HUES6 (cell line): ENCODE measurements around the gene SESN3.
"Not testable (repeated sequence)": the region's sequence is repeated elsewhere in the genome, so short reads cannot be mapped to it uniquely, and the experiment has no call there.

Source experiments
- H3K27ac ChIP-seq: 2 replicates; pipeline ENCODE4 v1.7.0; 2013; ENCODE audit warnings: low read depth, mild to moderate bottlenecking, low read length, inconsistent platforms
- H3K27me3 ChIP-seq: 2 replicates; pipeline ENCODE4 v1.6.1; 2013; ENCODE audit warnings: low read length; ENCODE audit not compliant: control insufficient read depth, insufficient read depth
- H3K36me3 ChIP-seq: 2 replicates; pipeline ENCODE4 v1.6.1; 2013; ENCODE audit warnings: low read length; ENCODE audit not compliant: control insufficient read depth, insufficient read depth
- H3K4me1 ChIP-seq: 2 replicates; pipeline ENCODE4 v1.6.1; 2013; ENCODE audit warnings: low read length; ENCODE audit not compliant: control insufficient read depth, insufficient read depth
- H3K4me3 ChIP-seq: 2 replicates; pipeline ENCODE4 v1.5.1; 2013; ENCODE audit warnings: low read depth, low read length
- H3K9ac ChIP-seq: one replicate; pipeline ENCODE4 v1.6.1; 2013; ENCODE audit warnings: mild to moderate bottlenecking, low read length
- H3K9me3 ChIP-seq: 2 replicates; pipeline ENCODE4 v1.6.1; 2013; ENCODE audit warnings: low read depth, low read length; ENCODE audit not compliant: control insufficient read depth, insufficient read depth

Gene SESN3

DNA sequence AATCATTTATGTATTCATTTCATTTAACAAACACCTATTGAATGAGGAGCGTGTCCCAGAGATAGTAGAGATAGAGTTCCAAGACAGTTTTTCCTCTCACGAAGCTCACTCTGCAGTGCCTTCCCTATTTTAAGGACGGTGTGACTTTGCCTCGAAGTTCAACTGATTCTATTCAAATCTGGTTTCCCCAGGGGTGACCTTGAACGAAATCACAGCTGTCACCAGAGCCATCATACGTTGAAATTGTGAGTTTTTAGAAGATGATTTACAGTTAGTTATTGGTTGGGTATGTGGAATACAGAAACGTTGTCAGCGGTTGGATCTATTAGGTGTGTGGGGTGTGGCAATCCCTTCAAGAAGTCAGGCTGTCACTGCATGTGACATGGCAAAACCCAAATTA, 33.9 kb upstream of the SESN3 start:
- Histone ChIP-seq H3K9ac (no peak overlapping the region), H3K36me3 (no peaks in the 10 kb centered on the region), H3K4me3 (no peak overlapping the region), H3K27ac (no peak overlapping the region), H3K9me3 (no peaks in the 10 kb centered on the region), H3K27me3 (no peaks in the 10 kb centered on the region), H3K4me1 (peaks cover 9% of the 10 kb centered on the region)

DNA sequence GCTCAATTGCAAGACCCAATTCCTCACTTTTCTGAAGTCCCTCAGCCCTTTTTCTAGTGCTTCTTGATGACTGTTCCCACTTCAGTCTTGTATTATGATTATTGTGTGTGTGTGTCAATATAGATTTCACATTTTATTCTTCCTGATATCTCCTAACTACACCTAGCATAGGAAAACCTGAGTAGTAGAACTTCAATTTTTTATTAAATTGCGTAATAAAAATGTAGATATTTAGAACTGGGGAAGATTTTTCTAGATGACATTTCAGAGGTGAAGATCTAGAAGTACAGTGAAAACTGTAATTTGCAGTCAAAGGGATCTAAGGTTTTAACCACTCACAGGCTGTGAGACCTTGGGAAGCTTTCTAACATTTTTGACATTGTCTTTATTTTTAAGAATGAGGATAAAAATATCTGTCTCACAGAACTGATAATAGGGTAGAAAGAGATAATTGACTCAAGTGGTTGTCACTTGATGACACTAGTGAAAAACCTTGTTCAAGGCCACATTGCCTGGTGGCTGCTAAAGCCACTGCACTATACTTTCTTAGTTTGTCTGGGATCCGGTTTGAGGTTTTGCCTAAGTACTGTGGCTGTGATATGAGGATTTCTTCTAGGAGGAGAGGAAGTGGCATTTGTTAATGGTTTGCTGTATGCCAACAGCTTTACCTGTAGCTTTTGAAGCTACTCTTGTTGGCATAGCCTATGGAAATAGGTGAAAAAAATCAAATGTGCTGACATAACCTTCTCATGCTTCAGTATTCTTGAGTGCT, 32.2 kb upstream of the SESN3 start:
- no peaks in the 10 kb centered on the region for H3K36me3 ChIP-seq
- H3K9ac ChIP-seq, result no peak overlapping the region
- H3K27me3 ChIP-seq, result no peaks in the 10 kb centered on the region
- no peak overlapping the region for H3K27ac ChIP-seq
- no peaks in the 10 kb centered on the region for H3K9me3 ChIP-seq
- H3K4me1 ChIP-seq, result peaks cover 17% of the 10 kb centered on the region
- no peak overlapping the region for H3K4me3 ChIP-seq

- no peaks in the 10 kb centered on the region for H3K36me3 ChIP-seq
- no peak overlapping the region for H3K9ac ChIP-seq
- no peak overlapping the region for H3K4me3 ChIP-seq
- peaks cover 52% of the 10 kb centered on the region for H3K4me1 ChIP-seq
- no peaks in the 10 kb centered on the region for H3K27me3 ChIP-seq
- H3K9me3 ChIP-seq, result no peaks in the 10 kb centered on the region
- no peak overlapping the region for H3K27ac ChIP-seq
These were observed 26.5 kb upstream of the SESN3 start for GRCh38 chr11:95257456-95257971.

- no peak overlapping the region for H3K9ac ChIP-seq
- peak overlapping the region; percentile 77 for H3K27ac ChIP-seq
- H3K4me1 ChIP-seq, result peaks cover 61% of the 10 kb centered on the region
- H3K36me3 ChIP-seq, result no peaks in the 10 kb centered on the region
- H3K27me3 ChIP-seq, result no peaks in the 10 kb centered on the region
- no peak overlapping the region for H3K4me3 ChIP-seq
- H3K9me3 ChIP-seq, result no peaks in the 10 kb centered on the region
These were observed 25.3 kb upstream of the SESN3 start for GRCh38 chr11:95256321-95256779.

DNA sequence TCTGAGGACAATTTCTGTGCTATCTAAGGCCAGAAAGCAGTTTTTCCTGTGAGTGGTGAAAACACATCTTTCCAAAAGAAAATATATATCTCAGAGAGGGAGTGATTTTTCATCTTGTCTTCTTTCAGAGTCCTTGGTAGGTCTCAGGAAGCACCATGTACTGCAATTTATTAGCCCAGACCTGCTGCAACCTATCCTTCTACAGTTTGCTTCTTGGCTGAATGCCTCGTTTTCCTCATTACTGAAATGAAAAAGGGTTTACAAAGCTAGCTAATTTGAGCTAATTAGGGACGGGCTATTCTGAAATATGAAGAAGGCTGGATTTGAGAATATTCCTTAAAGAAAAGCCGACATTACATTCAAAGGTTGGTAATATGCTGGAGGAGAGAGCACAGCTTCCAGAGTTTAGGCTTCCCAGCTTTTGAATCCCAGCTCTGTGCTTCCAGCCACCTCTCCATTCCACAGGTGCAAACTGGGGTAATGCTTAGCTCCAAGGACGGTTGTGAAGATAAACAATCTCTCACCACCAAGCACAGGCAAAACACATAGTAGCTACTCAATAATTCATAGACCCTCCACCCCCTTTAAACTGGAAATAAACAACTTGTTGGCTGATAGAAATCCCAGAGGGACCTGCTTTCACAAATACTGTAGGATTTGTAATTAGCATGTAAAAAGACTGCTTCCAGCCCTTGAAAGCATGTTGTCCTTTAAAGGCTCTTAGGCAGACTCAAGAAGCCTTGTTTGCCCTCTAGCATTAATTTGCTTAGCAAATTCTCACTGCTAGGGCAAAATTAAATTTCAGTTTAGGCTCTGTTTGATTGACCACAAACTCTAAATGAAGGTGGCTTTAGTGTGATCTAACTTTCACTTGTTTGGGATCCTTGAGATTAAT, 24.5 kb upstream of the SESN3 start:
- H3K27ac ChIP-seq, result peak overlapping the region; percentile 77
- no peak overlapping the region for H3K9ac ChIP-seq
- H3K36me3 ChIP-seq, result no peaks in the 10 kb centered on the region
- peaks cover 61% of the 10 kb centered on the region for H3K4me1 ChIP-seq
- no peaks in the 10 kb centered on the region for H3K27me3 ChIP-seq
- H3K9me3 ChIP-seq, result no peaks in the 10 kb centered on the region
- H3K4me3 ChIP-seq, result 0 out of 2 replicates have a peak overlapping the region, but pooled peaks have one; percentile 20

DNA sequence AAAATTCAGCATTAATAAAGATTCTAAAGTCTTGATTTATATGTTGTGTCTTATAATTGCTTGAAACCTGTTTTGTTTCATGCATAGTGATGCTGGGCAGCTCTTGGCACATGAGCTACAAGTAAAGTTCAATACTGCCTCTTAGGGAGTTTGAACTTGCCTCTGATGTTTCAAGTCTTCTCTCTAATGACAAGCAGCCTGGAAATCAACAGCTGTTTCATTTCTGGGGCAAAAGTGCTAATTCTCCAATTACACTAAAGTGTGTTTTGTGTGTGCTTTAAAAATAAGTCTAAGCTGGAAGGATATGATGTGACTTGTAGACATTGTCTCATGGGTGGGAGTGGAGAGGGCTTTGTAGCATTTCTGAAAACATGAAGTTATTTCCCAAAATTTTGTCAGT, 23.7 kb upstream of the SESN3 start:
- Histone ChIP-seq H3K4me1 (peaks cover 60% of the 10 kb centered on the region), H3K9me3 (no peaks in the 10 kb centered on the region), H3K9ac (no peak overlapping the region), H3K4me3 (no peak overlapping the region), H3K36me3 (no peaks in the 10 kb centered on the region), H3K27ac (peak overlapping the region; percentile 77; the same call in 1 of the 2 replicates), H3K27me3 (no peaks in the 10 kb centered on the region)

DNA sequence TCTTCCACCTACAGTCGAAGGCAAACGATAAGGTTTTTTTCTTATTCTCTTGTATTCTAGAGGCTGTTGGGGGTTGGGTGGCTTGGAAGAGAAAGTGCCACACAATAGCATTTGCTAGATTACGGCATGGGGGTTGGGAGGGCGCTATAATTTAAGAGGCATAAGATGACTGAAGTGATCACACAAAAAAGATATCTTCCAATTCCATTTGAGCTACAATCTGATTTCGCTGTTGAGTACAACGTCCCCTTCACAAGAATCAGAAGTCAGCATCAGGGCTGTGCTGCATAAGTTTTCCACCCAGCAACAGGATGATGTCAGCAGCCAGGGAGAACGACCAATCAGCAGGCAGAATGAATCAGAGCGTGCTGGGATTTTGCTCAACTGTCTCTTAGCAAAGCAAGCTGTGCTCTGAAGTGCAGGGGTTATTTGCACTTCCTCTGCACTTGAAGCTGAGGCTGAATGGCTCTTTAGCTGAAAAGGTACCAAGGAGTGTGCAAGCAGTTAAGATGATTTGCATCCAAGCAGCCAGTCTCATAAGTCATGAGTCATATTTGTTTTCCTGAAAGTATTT, 23.2 kb upstream of the SESN3 start:
- Histone ChIP-seq H3K9ac (no peak overlapping the region), H3K27me3 (no peaks in the 10 kb centered on the region), H3K9me3 (no peaks in the 10 kb centered on the region), H3K27ac (0 out of 2 replicates have a peak overlapping the region, but pooled peaks have one; percentile 77), H3K4me1 (peaks cover 56% of the 10 kb centered on the region), H3K36me3 (no peaks in the 10 kb centered on the region), H3K4me3 (peak overlapping the region; percentile 30; the same call in 1 of the 2 replicates)

DNA sequence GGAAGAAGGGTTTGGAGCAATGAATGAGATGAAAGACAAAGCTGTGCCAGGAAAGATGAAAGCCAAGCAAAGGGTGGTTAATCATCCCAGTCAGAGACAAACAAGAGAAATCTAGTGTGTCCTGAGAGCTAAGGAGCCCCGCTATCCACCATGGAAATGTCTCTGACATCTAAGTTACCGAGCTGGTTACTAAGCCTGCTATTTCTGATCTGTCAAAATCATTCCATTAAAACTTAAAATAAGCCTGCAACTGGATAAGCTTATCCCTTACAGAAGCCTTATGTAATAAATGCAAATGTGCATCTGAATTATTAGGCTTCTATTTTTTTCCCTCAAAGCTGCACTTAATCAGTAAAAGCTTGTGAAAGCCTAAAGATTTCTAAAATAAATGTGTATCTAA, 22.1 kb upstream of the SESN3 start:
- H3K27me3 ChIP-seq, result no peaks in the 10 kb centered on the region
- H3K27ac ChIP-seq, result no peak overlapping the region
- H3K36me3 ChIP-seq, result no peaks in the 10 kb centered on the region
- H3K4me3 ChIP-seq, result no peak overlapping the region
- no peaks in the 10 kb centered on the region for H3K9me3 ChIP-seq
- H3K9ac ChIP-seq, result no peak overlapping the region
- H3K4me1 ChIP-seq, result peaks cover 61% of the 10 kb centered on the region

GRCh38 chr11:95252586-95252985, 21.6 kb upstream of the SESN3 start:
- no peak overlapping the region for H3K4me3 ChIP-seq
- peaks cover 61% of the 10 kb centered on the region for H3K4me1 ChIP-seq
- H3K9ac ChIP-seq, result no peak overlapping the region
- no peaks in the 10 kb centered on the region for H3K27me3 ChIP-seq
- no peak overlapping the region for H3K27ac ChIP-seq
- H3K9me3 ChIP-seq, result no peaks in the 10 kb centered on the region
- no peaks in the 10 kb centered on the region for H3K36me3 ChIP-seq

- H3K4me1 ChIP-seq, result peaks cover 61% of the 10 kb centered on the region
These were observed 20.9 kb upstream of the SESN3 start for GRCh38 chr11:95251896-95252295.

More at GRCh38 chr11:95251896-95252295, 20.9 kb upstream of the SESN3 start:
- not testable (repeated sequence) for H3K4me3 ChIP-seq, H3K36me3 ChIP-seq, H3K27me3 ChIP-seq, H3K9me3 ChIP-seq, H3K27ac ChIP-seq, H3K9ac ChIP-seq
